B cell (primary cell): ENCODE data around the gene MFGE8.
"Not testable (repeated sequence)": the region's sequence is repeated elsewhere in the genome, so short reads cannot be mapped to it uniquely, and the experiment has no call there.

Experiments used
- EZH2 ChIP-seq: IDR thresholded peaks from 2 replicates; pipeline ENCODE4 v1.6.1; 2012; ENCODE audit warnings: borderline replicate concordance, low read depth, mild to moderate bottlenecking, moderate library complexity, low read length; ENCODE audit not compliant: insufficient read depth, poor library complexity, severe bottlenecking
- TF ChIP-seq, protein P1 (sequence below): fragments of 200-600 bp; IDR thresholded peaks from one replicate; pipeline ENCODE4 v1.8.0; 2022; ENCODE audit warnings: antibody characterized with exemption, mild to moderate bottlenecking

- TF ChIP-seq EZH2, result not testable (repeated sequence)
- TF ChIP-seq, protein P1, sequence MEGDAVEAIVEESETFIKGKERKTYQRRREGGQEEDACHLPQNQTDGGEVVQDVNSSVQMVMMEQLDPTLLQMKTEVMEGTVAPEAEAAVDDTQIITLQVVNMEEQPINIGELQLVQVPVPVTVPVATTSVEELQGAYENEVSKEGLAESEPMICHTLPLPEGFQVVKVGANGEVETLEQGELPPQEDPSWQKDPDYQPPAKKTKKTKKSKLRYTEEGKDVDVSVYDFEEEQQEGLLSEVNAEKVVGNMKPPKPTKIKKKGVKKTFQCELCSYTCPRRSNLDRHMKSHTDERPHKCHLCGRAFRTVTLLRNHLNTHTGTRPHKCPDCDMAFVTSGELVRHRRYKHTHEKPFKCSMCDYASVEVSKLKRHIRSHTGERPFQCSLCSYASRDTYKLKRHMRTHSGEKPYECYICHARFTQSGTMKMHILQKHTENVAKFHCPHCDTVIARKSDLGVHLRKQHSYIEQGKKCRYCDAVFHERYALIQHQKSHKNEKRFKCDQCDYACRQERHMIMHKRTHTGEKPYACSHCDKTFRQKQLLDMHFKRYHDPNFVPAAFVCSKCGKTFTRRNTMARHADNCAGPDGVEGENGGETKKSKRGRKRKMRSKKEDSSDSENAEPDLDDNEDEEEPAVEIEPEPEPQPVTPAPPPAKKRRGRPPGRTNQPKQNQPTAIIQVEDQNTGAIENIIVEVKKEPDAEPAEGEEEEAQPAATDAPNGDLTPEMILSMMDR, result not testable (repeated sequence)
These were observed 21.3 kb upstream of the MFGE8 start for GRCh38 chr15:88934449-88934848.
